GM12878 (cell line): ENCODE results near the gene ORM2. TPM values are rescaled to one million over a fixed set of nuclear protein-coding genes. Genes with fewer than 3 reads are reported as not detected.

ENCODE experiments used
- ATAC-seq: fragments of 200-7000 bp; cut with Tn5 transposase; 3 replicates; pipeline ENCODE4 v1.9.1; 2020; ENCODE audit warnings: mild to moderate bottlenecking, moderate library complexity
- BruUV-seq: library from RNA; stranded (reverse); fragments of 400-500 nt; replicated peaks from 2 replicates; lab custom pipeline; 2021; lab: Mats Ljungman, UMichigan
- CTCF ChIA-PET: fragments of 300-600 bp; sonication (Branson Sonifier 250); formaldehyde crosslinking; extraction: SDS; loops from one replicate; lab custom pipeline; 2021; ENCODE audit warnings: inconsistent platforms; lab: Yijun Ruan, JAX
- POLR2A ChIA-PET: fragments of 350-600 bp; formaldehyde crosslinking; extraction: SDS; loops from one replicate; lab custom pipeline; 2021; ENCODE audit warnings: inconsistent platforms; lab: Charles Lee
- RAD21 ChIA-PET: fragments of 300-600 bp; sonication (Branson Sonifier 250); formaldehyde crosslinking; loops from one replicate; lab custom pipeline; 2023; ENCODE audit warnings: antibody characterized with exemption; ENCODE audit not compliant: unreplicated experiment; lab: Charles Lee
- SMC1A ChIA-PET: fragments of 300-600 bp; sonication (Branson Sonifier 250); formaldehyde crosslinking; loops from one replicate; lab custom pipeline; 2023; ENCODE audit not compliant: unreplicated experiment, uncharacterized antibody; lab: Charles Lee
- DNase-seq: peaks from one replicate; pipeline ENCODE4 v3.0.0-alpha.2; 2011; ENCODE audit warnings: low read depth, low spot score
- FAIRE-seq: peaks from 3 replicates; lab custom pipeline; 2011; peaks lifted over from hg19 to GRCh38; lab: Jason Lieb, UNC
- H2AFZ ChIP-seq: 2 replicates; pipeline ENCODE4 v1.6.0; 2011; ENCODE audit warnings: low read depth, low read length, control low read depth; ENCODE audit not compliant: control insufficient read depth
- H3K27ac ChIP-seq: 2 replicates; pipeline ENCODE4 v1.5.1; 2011; ENCODE audit warnings: control low read depth; ENCODE audit not compliant: control insufficient read depth, insufficient read depth
- H3K27me3 ChIP-seq, 2 experiments: replicated peaks in 1 of 2; 2 replicates each; pipeline versions ENCODE4 v1.6.0 to v1.6.1; 2011; ENCODE audit warnings: low read length in 1 of 2; ENCODE audit not compliant: control insufficient read depth in 2 of 2, insufficient read depth in 2 of 2
- H3K36me3 ChIP-seq, 2 experiments: 2 replicates each; pipeline ENCODE4 v1.5.1; 2011; ENCODE audit warnings: low read length in 1 of 2; ENCODE audit not compliant: control insufficient read depth in 2 of 2, insufficient read depth in 2 of 2
- H3K4me1 ChIP-seq: 2 replicates; pipeline ENCODE4 v1.6.1; 2011; ENCODE audit warnings: mild to moderate bottlenecking, low read length, moderate library complexity, mixed read lengths; ENCODE audit not compliant: control insufficient read depth, insufficient read depth
- H3K4me2 ChIP-seq: 2 replicates; pipeline ENCODE4 v1.6.0; 2011; ENCODE audit warnings: control low read depth; ENCODE audit not compliant: control insufficient read depth, insufficient read depth
- H3K4me3 ChIP-seq: fragments of 200-600 bp; sonication (generic); 2 replicates; pipeline ENCODE4 v1.5.1; 2016
- H3K79me2 ChIP-seq: 2 replicates; pipeline ENCODE4 v1.6.0; 2011; ENCODE audit warnings: low read length; ENCODE audit not compliant: control insufficient read depth, insufficient read depth
- H3K9ac ChIP-seq: 2 replicates; pipeline ENCODE4 v1.8.0; 2011; ENCODE audit warnings: low read length, control low read depth, mixed read lengths; ENCODE audit not compliant: control insufficient read depth, insufficient read depth
- H3K9me3 ChIP-seq: replicated peaks from 3 replicates; pipeline ENCODE4 v1.5.1; 2011; ENCODE audit warnings: mild to moderate bottlenecking, low read length; ENCODE audit not compliant: control insufficient read depth, insufficient read depth
- H4K20me1 ChIP-seq: 2 replicates; pipeline ENCODE4 v1.6.0; 2011; ENCODE audit not compliant: control insufficient read depth, insufficient read depth
- CHD4 ChIP-seq: fragments of 200-600 bp; sonication (generic); IDR thresholded peaks from 2 replicates; pipeline ENCODE4 v1.6.1; 2016; ENCODE audit warnings: mild to moderate bottlenecking
- FOS ChIP-seq: IDR thresholded peaks from 3 replicates; pipeline ENCODE4 v1.6.1; 2011; ENCODE audit warnings: borderline replicate concordance; ENCODE audit not compliant: insufficient read length; ENCODE audit errors: extremely low read depth
- FOXK2 ChIP-seq: fragments of 450-650 bp; IDR thresholded peaks from 2 replicates; pipeline ENCODE4 v1.6.1; 2017; ENCODE audit warnings: mild to moderate bottlenecking, moderate library complexity
- HCFC1 ChIP-seq: fragments of 150-350 bp; IDR thresholded peaks from 2 replicates; pipeline ENCODE4 v1.6.1; 2014; ENCODE audit warnings: low read length
- HDAC2 ChIP-seq: fragments of 200-600 bp; sonication (generic); IDR thresholded peaks from 2 replicates; pipeline ENCODE4 v1.6.1; 2017
- HDGF ChIP-seq: fragments of 450-650 bp; IDR thresholded peaks from 2 replicates; pipeline ENCODE4 v1.6.1; 2016; ENCODE audit warnings: antibody characterized with exemption
- JUNB ChIP-seq: IDR thresholded peaks from 2 replicates; pipeline ENCODE4 v1.6.1; 2016; ENCODE audit warnings: antibody characterized with exemption, mild to moderate bottlenecking
- MTA2 ChIP-seq: fragments of 450-650 bp; IDR thresholded peaks from 2 replicates; pipeline ENCODE4 v1.6.1; 2016; ENCODE audit warnings: low read depth, mild to moderate bottlenecking, moderate library complexity
- MTA3 ChIP-seq: IDR thresholded peaks from 2 replicates; pipeline ENCODE4 v1.6.1; 2012; ENCODE audit warnings: low read length, inconsistent platforms, borderline replicate concordance
- NFIC ChIP-seq: IDR thresholded peaks from 2 replicates; pipeline ENCODE4 v1.6.1; 2012; ENCODE audit warnings: low read depth, mild to moderate bottlenecking, inconsistent platforms, low read length, moderate library complexity
- NFYB ChIP-seq: IDR thresholded peaks from 2 replicates; pipeline ENCODE4 v1.6.1; 2011; ENCODE audit warnings: low read depth, mild to moderate bottlenecking, low read length, improper control_type of control experiment, moderate library complexity; ENCODE audit not compliant: insufficient read depth
- NRF1 ChIP-seq: conservative IDR thresholded peaks from 2 replicates; pipeline ENCODE4 v1.6.1; 2011; ENCODE audit warnings: mild to moderate bottlenecking, low read depth, low read length, improper control_type of control experiment
- POLR2A ChIP-seq: IDR thresholded peaks from 2 replicates; pipeline ENCODE4 v1.6.1; 2011; ENCODE audit warnings: low read depth, mild to moderate bottlenecking, low read length
- RBBP5 ChIP-seq: fragments of 200-600 bp; sonication (generic); conservative IDR thresholded peaks from 2 replicates; pipeline ENCODE4 v1.6.1; 2016
- RELA ChIP-seq: fragments of 450-650 bp; IDR thresholded peaks from 2 replicates; pipeline ENCODE4 v1.8.0; 2014; ENCODE audit warnings: borderline replicate concordance; ENCODE audit not compliant: partially characterized antibody
- SMAD5 ChIP-seq: IDR thresholded peaks from 2 replicates; pipeline ENCODE4 v1.6.1; 2016; ENCODE audit warnings: antibody characterized with exemption, low read depth
- WGBS: methylation state at CpG from one replicate; pipeline ENCODE4 v1.1.6; 2016; ENCODE audit warnings: low lambda C conversion rate; ENCODE audit not compliant: insufficient replicate concordance, insufficient coverage; ENCODE audit errors: missing lambda C conversion rate; 5-methylcytosine and 5-hydroxymethylcytosine counted together
- in situ Hi-C: fragments of 300-500 bp; cut with MboI; formaldehyde crosslinking; loops from 9 replicates; pipeline ENCODE4 v1.14.3; 2018; ENCODE audit warnings: mixed read lengths
- intact Hi-C: fragments of 100-400 bp; cut with micrococcal nuclease; formaldehyde crosslinking; loops from one replicate; pipeline ENCODE4 v1.14.2; 2022; ENCODE audit not compliant: unreplicated experiment
- polyA plus RNA-seq, 11 experiments: library from polyadenylated mRNA; depleted of rRNA in 4 of 11; unstranded in 6 of 11; stranded (reverse) in 5 of 11; fragments of >200 nt; fragmentation: Nextera tagmentation in 4 of 11; fragmentation: Illumina TruSeq in 1 of 11; extraction: Ambion mirVana in 4 of 11; extraction: Trizol in 1 of 11; gene quantifications; 1 replicate in 1 of 11; 2 replicates in 10 of 11; pipeline versions ENCODE4 v1.2.1 to v1.2.3, GENCODE V29; 2011 to 2016; ENCODE audit warnings: inconsistent platforms in 2 of 11, missing spikeins in 2 of 11, low read depth in 1 of 11
- total RNA-seq, 4 experiments: library from RNA; depleted of rRNA in 3 of 4; stranded (reverse); fragments of >200 nt in 3 of 4; fragmentation: Illumina TruSeq in 1 of 4; extraction: Trizol in 1 of 4; gene quantifications; 2 replicates each; pipeline versions ENCODE4 v1.2.1 to v1.2.3, GENCODE V29; 2013 to 2021
- TF ChIP-seq, protein P1 (sequence below): fragments of 450-650 bp; IDR thresholded peaks from 2 replicates; pipeline ENCODE4 v1.6.1; 2018; ENCODE audit warnings: mild to moderate bottlenecking, low read depth, moderate library complexity; ENCODE audit not compliant: partially characterized antibody
- TF ChIP-seq, protein P2 (sequence below): IDR thresholded peaks from 2 replicates; pipeline ENCODE4 v1.6.1; 2012; ENCODE audit warnings: improper control_type of control experiment, low read depth, low read length; ENCODE audit not compliant: insufficient replicate concordance
- TF ChIP-seq, protein P3 (sequence below): fragments of 450-650 bp; IDR thresholded peaks from 2 replicates; pipeline ENCODE4 v1.6.1; 2017; ENCODE audit warnings: borderline replicate concordance

The ORM2 gene
- total and polyA plus RNA-seq, 10 of the 15 experiments (the other 5 are each of a cell fraction or from before 2014, with no cell fraction given) = 0.64 TPM; not detected in 9

DNA sequence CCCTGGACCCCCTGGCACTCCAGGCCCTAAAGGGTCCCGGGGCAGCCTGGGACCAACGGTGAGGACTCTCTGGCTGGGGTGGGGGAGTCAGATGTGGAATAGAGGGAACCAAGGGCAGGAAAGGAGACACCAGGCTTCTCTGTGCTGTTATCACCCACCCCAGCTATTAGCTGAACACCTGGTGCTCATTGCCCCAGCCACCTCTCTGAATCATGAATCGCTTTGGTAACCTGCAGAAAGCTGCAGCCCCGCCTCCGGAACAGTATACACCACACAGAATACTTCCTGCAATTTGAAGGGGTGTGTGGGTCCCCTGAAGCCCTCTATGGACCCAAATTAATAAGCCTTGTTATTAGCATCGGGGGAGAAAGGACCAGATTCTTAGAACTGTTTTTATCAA is 47.2 kb upstream of the ORM2 start:
- H3K79me2 ChIP-seq = no peaks in the 10 kb centered on the region
- ATAC-seq (peak; percentile 29; the same call in 2 of the 3 replicates), DNase-seq (no peak), FAIRE-seq (no peak)
- H3K4me2 ChIP-seq = no peak overlapping the region
- no peaks in the 10 kb centered on the region for H3K4me1 ChIP-seq
- CTCF ChIA-PET = interaction anchor here (0.6 kb wide), 1 partner anchor 8 kb away, joined by 3 read pairs; no protein-coding TSS in a partner anchor
- RAD21 ChIA-PET = no interaction called here
- no peaks in the 10 kb centered on the region for H3K9me3 ChIP-seq
- H3K9ac ChIP-seq = no peak overlapping the region
- POLR2A ChIA-PET = no interaction called here
- intact Hi-C loops = no loop called here
- no TSS peak for BruUV-seq
- in situ Hi-C loops = loop anchor here (10.0 to 25.0 kb wide), 2 partner anchors 128 to 195 kb away; partner anchors contain the start of genes AMBP, COL27A1 and KIF12
- no peaks in the 10 kb centered on the region for H4K20me1 ChIP-seq
- H2AFZ ChIP-seq = no peak overlapping the region
- no peak overlapping the region for H3K4me3 ChIP-seq
- WGBS = 25% methylated on average over 6 of the region's 6 CpGs
- SMC1A ChIA-PET = no interaction called here
- no peaks in the 10 kb centered on the region for H3K36me3 ChIP-seq
- peaks cover 0 to 3% of the 10 kb centered on the region in 2 experiments; a peak in 1 of 4 replicates for H3K27me3 ChIP-seq
- no peak overlapping the region for H3K27ac ChIP-seq
- TF ChIP-seq MTA2 (no peak), SMAD5 (no peak), RELA (no peak), HDAC2 (no peak), NFIC (no peak), CHD4 (no peak), FOS (no peak), FOXK2 (no peak), RBBP5 (no peak), NFYB (no peak), HDGF (no peak), POLR2A (no peak), JUNB (no peak), HCFC1 (no peak), NRF1 (no peak), MTA3 (no peak)
- TF ChIP-seq, protein P1, sequence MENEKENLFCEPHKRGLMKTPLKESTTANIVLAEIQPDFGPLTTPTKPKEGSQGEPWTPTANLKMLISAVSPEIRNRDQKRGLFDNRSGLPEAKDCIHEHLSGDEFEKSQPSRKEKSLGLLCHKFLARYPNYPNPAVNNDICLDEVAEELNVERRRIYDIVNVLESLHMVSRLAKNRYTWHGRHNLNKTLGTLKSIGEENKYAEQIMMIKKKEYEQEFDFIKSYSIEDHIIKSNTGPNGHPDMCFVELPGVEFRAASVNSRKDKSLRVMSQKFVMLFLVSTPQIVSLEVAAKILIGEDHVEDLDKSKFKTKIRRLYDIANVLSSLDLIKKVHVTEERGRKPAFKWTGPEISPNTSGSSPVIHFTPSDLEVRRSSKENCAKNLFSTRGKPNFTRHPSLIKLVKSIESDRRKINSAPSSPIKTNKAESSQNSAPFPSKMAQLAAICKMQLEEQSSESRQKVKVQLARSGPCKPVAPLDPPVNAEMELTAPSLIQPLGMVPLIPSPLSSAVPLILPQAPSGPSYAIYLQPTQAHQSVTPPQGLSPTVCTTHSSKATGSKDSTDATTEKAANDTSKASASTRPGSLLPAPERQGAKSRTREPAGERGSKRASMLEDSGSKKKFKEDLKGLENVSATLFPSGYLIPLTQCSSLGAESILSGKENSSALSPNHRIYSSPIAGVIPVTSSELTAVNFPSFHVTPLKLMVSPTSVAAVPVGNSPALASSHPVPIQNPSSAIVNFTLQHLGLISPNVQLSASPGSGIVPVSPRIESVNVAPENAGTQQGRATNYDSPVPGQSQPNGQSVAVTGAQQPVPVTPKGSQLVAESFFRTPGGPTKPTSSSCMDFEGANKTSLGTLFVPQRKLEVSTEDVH = no peak
- TF ChIP-seq, protein P2, sequence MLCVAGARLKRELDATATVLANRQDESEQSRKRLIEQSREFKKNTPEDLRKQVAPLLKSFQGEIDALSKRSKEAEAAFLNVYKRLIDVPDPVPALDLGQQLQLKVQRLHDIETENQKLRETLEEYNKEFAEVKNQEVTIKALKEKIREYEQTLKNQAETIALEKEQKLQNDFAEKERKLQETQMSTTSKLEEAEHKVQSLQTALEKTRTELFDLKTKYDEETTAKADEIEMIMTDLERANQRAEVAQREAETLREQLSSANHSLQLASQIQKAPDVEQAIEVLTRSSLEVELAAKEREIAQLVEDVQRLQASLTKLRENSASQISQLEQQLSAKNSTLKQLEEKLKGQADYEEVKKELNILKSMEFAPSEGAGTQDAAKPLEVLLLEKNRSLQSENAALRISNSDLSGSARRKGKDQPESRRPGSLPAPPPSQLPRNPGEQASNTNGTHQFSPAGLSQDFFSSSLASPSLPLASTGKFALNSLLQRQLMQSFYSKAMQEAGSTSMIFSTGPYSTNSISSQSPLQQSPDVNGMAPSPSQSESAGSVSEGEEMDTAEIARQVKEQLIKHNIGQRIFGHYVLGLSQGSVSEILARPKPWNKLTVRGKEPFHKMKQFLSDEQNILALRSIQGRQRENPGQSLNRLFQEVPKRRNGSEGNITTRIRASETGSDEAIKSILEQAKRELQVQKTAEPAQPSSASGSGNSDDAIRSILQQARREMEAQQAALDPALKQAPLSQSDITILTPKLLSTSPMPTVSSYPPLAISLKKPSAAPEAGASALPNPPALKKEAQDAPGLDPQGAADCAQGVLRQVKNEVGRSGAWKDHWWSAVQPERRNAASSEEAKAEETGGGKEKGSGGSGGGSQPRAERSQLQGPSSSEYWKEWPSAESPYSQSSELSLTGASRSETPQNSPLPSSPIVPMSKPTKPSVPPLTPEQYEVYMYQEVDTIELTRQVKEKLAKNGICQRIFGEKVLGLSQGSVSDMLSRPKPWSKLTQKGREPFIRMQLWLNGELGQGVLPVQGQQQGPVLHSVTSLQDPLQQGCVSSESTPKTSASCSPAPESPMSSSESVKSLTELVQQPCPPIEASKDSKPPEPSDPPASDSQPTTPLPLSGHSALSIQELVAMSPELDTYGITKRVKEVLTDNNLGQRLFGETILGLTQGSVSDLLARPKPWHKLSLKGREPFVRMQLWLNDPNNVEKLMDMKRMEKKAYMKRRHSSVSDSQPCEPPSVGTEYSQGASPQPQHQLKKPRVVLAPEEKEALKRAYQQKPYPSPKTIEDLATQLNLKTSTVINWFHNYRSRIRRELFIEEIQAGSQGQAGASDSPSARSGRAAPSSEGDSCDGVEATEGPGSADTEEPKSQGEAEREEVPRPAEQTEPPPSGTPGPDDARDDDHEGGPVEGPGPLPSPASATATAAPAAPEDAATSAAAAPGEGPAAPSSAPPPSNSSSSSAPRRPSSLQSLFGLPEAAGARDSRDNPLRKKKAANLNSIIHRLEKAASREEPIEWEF = no peak
- TF ChIP-seq, protein P3, sequence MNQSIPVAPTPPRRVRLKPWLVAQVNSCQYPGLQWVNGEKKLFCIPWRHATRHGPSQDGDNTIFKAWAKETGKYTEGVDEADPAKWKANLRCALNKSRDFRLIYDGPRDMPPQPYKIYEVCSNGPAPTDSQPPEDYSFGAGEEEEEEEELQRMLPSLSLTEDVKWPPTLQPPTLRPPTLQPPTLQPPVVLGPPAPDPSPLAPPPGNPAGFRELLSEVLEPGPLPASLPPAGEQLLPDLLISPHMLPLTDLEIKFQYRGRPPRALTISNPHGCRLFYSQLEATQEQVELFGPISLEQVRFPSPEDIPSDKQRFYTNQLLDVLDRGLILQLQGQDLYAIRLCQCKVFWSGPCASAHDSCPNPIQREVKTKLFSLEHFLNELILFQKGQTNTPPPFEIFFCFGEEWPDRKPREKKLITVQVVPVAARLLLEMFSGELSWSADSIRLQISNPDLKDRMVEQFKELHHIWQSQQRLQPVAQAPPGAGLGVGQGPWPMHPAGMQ = no peak
